Endodermal cell (in vitro differentiated cells): Measurements from ENCODE around the gene XXYLT1. TPM values are rescaled to one million over a fixed set of nuclear protein-coding genes. Genes with fewer than 3 reads are reported as not detected.

Experiments
- DNase-seq: peaks from one replicate; pipeline ENCODE4 v3.0.0-alpha.2; 2017
- H3K27ac ChIP-seq: 2 replicates; pipeline ENCODE4 v1.5.1; 2013; ENCODE audit warnings: mild to moderate bottlenecking, low read depth, low read length, moderate library complexity
- H3K27me3 ChIP-seq: 2 replicates; pipeline ENCODE4 v1.6.1; 2013; ENCODE audit warnings: mild to moderate bottlenecking, low read length, moderate library complexity; ENCODE audit not compliant: insufficient read depth, control insufficient read depth, poor library complexity, severe bottlenecking
- H3K36me3 ChIP-seq: 2 replicates; pipeline ENCODE4 v1.7.0; 2013; ENCODE audit warnings: mild to moderate bottlenecking, low read length, moderate library complexity; ENCODE audit not compliant: control insufficient read depth, insufficient read depth
- H3K4me1 ChIP-seq: one replicate; pipeline ENCODE4 v1.7.0; 2013; ENCODE audit warnings: low read length; ENCODE audit not compliant: control insufficient read depth, insufficient read depth
- H3K4me3 ChIP-seq: 2 replicates; pipeline ENCODE4 v1.5.1; 2013; ENCODE audit warnings: mild to moderate bottlenecking, low read length, moderate library complexity
- H3K9ac ChIP-seq: 2 replicates; pipeline ENCODE4 v1.6.1; 2013; ENCODE audit warnings: mild to moderate bottlenecking, low read length, moderate library complexity; ENCODE audit not compliant: poor library complexity, severe bottlenecking; ENCODE audit errors: extremely low read depth
- H3K9me3 ChIP-seq: 2 replicates; pipeline ENCODE4 v1.6.1; 2013; ENCODE audit warnings: mild to moderate bottlenecking, low read length, moderate library complexity; ENCODE audit not compliant: control insufficient read depth
- H3K27ac Mint-ChIP-seq: 2 replicates; pipeline ENCODE4 v1.8.0; 2020; ENCODE audit warnings: mixed read lengths
- H3K27me3 Mint-ChIP-seq: 2 replicates; pipeline ENCODE4 v1.8.0; 2021; ENCODE audit warnings: mild to moderate bottlenecking, mixed read lengths; ENCODE audit not compliant: insufficient read depth
- H3K36me3 Mint-ChIP-seq: 2 replicates; pipeline ENCODE4 v1.8.0; 2020; ENCODE audit warnings: low read depth, mixed read lengths
- H3K4me1 Mint-ChIP-seq: 2 replicates; pipeline ENCODE4 v1.8.0; 2020; ENCODE audit warnings: mixed read lengths
- H3K4me3 Mint-ChIP-seq: 2 replicates; pipeline ENCODE4 v1.8.0; 2020; ENCODE audit warnings: mild to moderate bottlenecking, moderate library complexity, mixed read lengths
- H3K9me3 Mint-ChIP-seq: 2 replicates; pipeline ENCODE4 v1.8.0; 2020; ENCODE audit warnings: mild to moderate bottlenecking, mixed read lengths
- WGBS, 2 experiments: methylation state at CpG; one replicate each; pipeline versions ENCODE4 v1.1.5 to v1.1.7; 2013; ENCODE audit warnings: missing lambda C conversion rate in 2 of 2, mixed read lengths in 1 of 2; ENCODE audit not compliant: insufficient coverage in 1 of 2, insufficient read length in 1 of 2; 5-methylcytosine and 5-hydroxymethylcytosine counted together
- total RNA-seq, 2 donors: library from RNA; stranded (reverse); fragmentation: NEBNext Ultra II Directional in 1 of 2; extraction: Animal tissue kit (Norgen Biotek cat#: 25700) in 1 of 2; gene quantifications; 2 replicates in 1 of 2; 3 replicates in 1 of 2; pipeline ENCODE4 v1.2.1, GENCODE V29; 2021
- TF ChIP-seq, protein P1 (sequence below): fragments of 200-600 bp; sonication (generic); conservative IDR thresholded peaks from 2 replicates; pipeline ENCODE4 v1.5.0; 2021; ENCODE audit warnings: antibody characterized with exemption, mild to moderate bottlenecking

XXYLT1 gene
- total RNA-seq, 2 donors from 2014 or later = 35.5 to 38.3 TPM

DNA sequence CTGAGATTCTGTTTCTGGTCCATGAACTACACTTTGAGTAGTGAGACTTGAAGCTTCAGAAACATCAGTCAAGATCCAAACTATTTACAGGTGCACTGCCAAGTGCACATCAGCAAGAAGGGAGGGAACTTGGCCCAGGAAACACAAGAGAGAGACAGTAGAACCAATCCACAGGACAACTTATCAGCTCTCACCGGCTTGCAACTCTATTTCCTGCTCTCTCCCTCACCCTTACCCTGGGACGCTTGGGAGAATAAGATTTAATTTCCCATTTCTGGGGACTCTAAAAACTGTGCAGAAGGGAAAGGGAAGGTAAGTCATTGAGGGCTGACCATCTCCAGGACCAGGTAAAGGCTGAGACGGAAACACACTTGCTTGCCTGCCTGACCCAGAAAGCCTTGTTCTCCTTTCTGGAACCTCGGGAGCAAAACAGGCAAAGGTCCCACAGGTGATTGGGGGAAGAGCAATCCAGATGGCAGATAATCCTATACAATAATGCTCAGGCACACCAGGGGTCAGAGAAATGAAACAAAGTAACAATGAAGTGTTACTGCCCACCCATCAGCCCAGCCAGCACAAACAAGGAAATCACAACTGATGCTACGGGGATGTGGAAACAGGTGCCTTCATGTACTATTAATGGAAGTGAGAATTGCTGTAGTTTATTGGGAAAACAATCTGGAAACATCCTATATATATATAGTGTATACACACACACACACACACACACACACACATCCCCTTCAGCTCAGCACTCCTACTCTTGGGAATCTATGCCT lies 154.4 kb downstream of the XXYLT1 start:
- no peaks in the 10 kb centered on the region for H3K9me3 ChIP-seq
- no peaks in the 10 kb centered on the region for H3K9me3 Mint-ChIP-seq
- H3K27ac Mint-ChIP-seq = no peak overlapping the region
- H3K9ac ChIP-seq = no peak overlapping the region
- H3K4me3 ChIP-seq = no peak overlapping the region
- TF ChIP-seq, protein P1, sequence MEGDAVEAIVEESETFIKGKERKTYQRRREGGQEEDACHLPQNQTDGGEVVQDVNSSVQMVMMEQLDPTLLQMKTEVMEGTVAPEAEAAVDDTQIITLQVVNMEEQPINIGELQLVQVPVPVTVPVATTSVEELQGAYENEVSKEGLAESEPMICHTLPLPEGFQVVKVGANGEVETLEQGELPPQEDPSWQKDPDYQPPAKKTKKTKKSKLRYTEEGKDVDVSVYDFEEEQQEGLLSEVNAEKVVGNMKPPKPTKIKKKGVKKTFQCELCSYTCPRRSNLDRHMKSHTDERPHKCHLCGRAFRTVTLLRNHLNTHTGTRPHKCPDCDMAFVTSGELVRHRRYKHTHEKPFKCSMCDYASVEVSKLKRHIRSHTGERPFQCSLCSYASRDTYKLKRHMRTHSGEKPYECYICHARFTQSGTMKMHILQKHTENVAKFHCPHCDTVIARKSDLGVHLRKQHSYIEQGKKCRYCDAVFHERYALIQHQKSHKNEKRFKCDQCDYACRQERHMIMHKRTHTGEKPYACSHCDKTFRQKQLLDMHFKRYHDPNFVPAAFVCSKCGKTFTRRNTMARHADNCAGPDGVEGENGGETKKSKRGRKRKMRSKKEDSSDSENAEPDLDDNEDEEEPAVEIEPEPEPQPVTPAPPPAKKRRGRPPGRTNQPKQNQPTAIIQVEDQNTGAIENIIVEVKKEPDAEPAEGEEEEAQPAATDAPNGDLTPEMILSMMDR = no peak
- H3K36me3 Mint-ChIP-seq = no peaks in the 10 kb centered on the region
- H3K27me3 Mint-ChIP-seq = no peaks in the 10 kb centered on the region
- no peak overlapping the region for H3K27ac ChIP-seq
- 72 to 75% methylated on average over 2 to 4 of the region's 5 CpGs for WGBS, 2 experiments
- no peaks in the 10 kb centered on the region for H3K36me3 ChIP-seq
- peaks cover 56% of the 10 kb centered on the region for H3K4me1 Mint-ChIP-seq
- DNase-seq = no peak
- peaks cover 33% of the 10 kb centered on the region for H3K4me1 ChIP-seq
- no peak overlapping the region for H3K4me3 Mint-ChIP-seq
- no peaks in the 10 kb centered on the region for H3K27me3 ChIP-seq

DNA sequence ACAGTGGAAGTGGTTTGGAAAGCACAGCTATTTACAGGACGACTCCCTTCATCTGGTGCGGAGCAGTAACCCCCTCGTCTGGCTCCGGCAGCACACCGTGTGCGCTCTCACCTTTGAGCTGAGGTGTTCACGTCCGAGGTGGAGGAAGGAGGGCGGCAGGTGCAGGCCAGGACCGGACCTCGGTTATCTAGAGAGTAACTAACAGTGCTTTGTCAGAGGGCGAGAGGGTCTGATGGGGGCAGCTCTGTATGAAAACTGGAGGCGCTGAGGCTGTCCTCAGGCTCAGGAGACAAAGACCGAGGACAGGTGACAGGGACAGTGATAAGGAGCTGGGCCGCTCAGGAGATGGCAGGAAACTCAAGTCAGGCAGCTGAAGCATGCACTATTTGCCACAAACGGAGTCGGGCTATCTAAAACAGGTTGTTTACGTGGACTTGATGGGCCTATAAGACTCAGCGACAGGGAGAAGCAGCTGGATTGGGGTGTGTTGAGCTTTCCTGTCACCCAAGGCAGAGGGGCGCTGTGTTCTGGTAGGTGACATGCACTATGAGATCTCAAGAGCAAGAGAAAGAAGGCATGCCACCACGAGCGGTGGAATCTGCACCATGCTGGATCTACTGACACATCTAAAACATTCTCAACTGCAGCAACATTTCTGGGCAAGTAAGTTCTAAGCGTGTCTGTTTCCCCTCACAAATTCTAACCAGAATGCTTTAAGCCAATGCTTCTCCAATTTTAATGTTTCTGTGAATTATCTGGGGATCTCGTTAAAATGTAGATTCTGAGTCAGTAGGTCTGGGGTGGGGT lies 155.2 kb downstream of the XXYLT1 start:
- 87 to 88% methylated on average over 17 to 24 of the region's 24 CpGs for WGBS, 2 experiments
- no peak for DNase-seq
- no peak overlapping the region for H3K4me3 ChIP-seq
- Mint-ChIP-seq H3K36me3 (no peaks in the 10 kb centered on the region), H3K9me3 (no peaks in the 10 kb centered on the region), H3K27me3 (no peaks in the 10 kb centered on the region), H3K4me3 (no peak overlapping the region), H3K4me1 (peaks cover 54% of the 10 kb centered on the region), H3K27ac (peak overlapping the region; percentile 53)
- no peaks in the 10 kb centered on the region for H3K36me3 ChIP-seq
- no peaks in the 10 kb centered on the region for H3K9me3 ChIP-seq
- H3K4me1 ChIP-seq = peaks cover 33% of the 10 kb centered on the region
- H3K9ac ChIP-seq = no peak overlapping the region
- TF ChIP-seq, protein P1 = no peak
- H3K27me3 ChIP-seq = no peaks in the 10 kb centered on the region
- no peak overlapping the region for H3K27ac ChIP-seq

DNA sequence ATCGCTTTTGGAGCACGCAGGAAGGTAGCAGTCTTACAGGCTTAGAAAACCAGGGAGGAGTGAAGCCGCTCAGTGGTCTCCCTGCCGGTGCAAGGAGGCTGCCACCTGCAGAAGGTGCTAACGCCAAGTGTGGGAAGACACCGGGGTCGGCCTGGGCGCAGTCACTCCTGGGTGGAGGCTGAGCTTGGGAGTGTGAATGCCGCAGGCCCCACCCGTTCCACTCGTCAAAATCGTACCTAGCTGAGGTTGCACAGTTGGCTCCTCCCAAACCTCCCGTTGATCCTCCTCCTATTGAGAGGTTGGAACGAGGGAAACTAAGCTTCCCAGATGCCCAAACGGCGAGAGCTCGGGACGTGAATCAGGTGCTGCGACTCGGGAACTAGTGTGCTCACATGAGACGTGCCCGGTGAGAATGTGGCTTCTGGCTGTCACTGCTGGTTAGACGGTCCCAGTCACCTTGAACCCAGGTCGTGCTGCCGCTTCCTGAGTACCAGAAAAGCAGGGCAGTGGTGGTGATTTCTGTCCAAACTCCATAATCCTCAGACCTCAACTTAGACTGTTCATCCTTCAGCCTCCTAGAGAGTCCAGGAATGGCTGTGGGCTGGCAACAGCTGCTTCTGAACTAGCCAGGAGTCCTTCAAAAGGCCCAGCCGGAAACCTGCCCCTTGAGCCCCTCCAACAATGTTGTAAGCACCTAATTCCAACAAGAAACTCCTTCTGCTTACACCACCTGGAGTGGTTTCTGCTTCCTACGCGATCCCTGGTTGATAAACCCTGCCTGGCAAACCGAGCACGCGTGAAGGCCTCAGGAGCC lies 156.0 kb downstream of the XXYLT1 start:
- TF ChIP-seq, protein P1 = no peak
- Histone ChIP-seq H3K9ac (no peak overlapping the region), H3K27me3 (no peaks in the 10 kb centered on the region), H3K36me3 (no peaks in the 10 kb centered on the region), H3K4me3 (no peak overlapping the region), H3K4me1 (peaks cover 33% of the 10 kb centered on the region), H3K27ac (no peak overlapping the region), H3K9me3 (no peaks in the 10 kb centered on the region)
- peaks cover 48% of the 10 kb centered on the region for H3K4me1 Mint-ChIP-seq
- H3K36me3 Mint-ChIP-seq = no peaks in the 10 kb centered on the region
- 91 to 94% methylated on average over 29 to 31 of the region's 31 CpGs for WGBS, 2 experiments
- no peak overlapping the region for H3K4me3 Mint-ChIP-seq
- no peaks in the 10 kb centered on the region for H3K9me3 Mint-ChIP-seq
- no peak for DNase-seq
- no peaks in the 10 kb centered on the region for H3K27me3 Mint-ChIP-seq
- H3K27ac Mint-ChIP-seq = peak overlapping the region; percentile 53
